ENCODE measurements around the gene TTF2.

The TTF2 gene

DNA sequence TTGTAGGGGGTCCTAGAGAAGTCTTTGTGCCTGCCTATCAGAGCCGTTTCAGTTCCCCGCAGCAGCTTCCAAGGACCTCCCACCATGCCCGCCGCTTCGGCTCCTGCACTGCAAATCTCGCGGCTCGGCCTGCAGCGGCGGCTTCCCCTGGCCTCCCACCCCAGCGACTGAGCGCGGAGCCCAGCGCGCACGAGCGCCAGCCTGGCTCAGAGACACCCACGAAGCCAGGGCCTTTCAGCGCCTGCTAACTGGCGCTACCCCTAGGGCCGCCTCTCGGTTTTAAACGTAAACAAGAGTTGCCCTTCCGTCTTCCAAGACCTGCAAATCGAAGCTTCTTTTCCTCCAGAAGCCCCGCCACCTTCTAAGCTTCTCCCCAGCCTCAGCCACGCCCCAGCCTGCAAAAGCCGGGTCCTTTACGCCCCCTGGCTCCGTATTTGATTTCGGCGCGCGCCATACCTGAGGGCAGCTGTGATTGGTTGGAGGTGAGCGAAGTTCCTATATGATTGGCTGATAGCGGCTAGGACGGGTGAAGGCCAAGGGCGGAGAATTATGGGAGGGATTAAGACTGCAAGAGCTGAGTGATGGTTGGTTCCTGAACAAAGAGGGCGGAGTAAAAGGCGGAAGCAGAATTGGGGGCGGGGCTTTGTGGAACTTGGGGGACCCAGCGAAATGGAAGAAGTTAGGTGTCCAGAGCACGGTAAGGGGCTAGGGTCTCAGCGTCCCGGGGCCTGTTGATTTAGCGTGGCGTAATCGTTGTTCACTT, at the start of gene TTF2:
Gene TTF2, plus strand, starts transcription at position 649 of the 763 bp plus-strand sequence. Its CDS starts 21 bp downstream, at position 670.
- peak; percentile 99 for DNase-seq

DNA sequence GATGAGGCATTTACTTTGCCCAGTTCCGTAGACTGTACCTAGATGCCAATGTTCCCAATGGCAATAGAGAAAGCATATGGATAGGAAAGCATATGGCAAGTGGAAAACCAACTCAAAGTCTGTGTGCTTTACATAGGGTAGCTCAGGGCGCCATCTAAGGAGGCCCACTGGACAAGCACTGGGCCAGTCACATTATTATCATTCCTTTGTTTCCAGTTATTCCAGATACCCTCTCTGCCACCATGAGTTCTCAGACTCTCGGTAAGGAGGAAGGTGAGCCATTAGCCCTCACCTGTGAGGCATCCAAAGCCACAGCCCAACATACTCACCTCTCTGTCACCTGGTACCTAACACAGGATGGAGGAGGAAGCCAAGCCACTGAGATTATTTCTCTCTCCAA, 48.8 kb upstream of the TTF2 start:
- DNase-seq: no peak

DNA sequence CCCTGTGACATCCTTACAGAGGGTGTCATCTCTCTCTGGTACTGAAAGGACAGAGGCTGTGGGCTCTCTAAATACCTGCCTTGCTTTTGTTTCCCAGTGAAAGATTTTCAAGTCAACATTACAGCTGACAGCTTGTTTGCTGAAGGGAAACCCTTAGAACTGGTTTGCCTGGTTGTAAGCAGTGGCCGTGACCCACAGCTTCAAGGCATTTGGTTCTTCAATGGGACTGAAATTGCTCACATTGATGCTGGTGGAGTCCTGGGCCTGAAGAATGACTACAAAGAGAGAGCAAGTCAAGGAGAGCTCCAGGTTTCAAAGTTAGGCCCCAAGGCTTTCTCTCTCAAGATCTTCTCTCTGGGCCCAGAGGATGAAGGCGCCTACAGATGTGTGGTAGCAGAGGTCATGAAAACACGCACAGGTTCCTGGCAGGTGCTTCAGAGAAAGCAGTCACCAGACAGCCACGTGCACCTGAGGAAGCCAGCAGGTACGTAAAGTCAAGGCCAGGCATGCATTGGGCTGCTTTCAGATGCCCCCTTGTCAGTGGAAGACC, 46.7 kb upstream of the TTF2 start:
- DNase-seq: no peak

DNA sequence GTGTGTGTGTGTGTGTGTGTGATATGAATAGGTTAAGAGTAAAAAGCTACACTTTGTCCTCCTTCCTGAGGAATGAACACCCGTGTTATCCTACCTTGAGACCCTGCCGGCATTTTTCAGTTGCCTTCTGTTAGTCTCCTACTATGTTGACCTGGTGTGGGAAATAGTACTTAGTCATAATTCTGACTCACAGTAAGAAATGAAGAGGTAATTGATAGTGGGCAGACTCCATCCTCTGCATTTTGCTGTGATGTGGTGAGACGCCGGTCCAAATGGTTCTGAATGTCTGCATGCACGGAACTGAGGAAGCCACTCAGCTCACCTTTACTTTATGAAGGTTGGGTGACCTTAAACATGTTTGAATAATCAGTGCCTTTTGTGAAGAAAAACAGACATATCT, 45.9 kb upstream of the TTF2 start:
- peak; percentile 16 for DNase-seq

DNA sequence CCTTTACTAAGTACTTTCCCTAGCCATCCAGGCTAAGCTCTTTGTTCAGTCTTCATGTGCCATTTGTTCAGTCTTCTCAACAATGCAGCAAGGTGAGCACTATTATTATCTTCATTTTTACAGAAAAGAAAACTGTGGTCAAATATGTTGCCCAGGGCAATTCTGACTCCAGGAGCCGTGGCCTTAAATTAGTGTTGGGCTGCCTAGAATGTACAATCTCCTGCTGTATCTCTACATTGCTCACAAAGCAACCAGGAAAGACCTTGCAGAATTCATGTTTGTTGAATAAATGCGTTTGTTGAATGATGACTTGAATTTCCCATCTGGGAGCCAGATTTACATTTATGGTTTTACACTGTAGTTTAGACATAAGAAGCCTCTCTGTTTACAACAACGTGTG, 44.4 kb upstream of the TTF2 start:
- no peak for DNase-seq

DNA sequence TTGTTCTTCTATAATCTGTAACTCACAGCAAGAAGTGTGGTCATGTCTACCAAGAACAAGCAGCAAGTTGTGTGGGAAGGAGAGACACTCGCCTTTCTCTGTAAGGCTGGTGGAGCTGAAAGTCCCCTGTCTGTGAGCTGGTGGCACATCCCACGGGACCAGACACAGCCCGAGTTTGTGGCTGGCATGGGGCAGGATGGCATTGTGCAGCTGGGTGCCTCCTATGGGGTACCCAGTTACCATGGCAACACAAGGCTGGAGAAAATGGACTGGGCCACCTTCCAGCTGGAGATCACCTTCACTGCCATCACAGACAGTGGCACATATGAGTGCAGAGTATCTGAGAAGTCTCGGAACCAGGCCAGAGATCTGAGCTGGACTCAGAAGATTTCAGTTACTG, 43.1 kb upstream of the TTF2 start:
- no peak for DNase-seq

DNA sequence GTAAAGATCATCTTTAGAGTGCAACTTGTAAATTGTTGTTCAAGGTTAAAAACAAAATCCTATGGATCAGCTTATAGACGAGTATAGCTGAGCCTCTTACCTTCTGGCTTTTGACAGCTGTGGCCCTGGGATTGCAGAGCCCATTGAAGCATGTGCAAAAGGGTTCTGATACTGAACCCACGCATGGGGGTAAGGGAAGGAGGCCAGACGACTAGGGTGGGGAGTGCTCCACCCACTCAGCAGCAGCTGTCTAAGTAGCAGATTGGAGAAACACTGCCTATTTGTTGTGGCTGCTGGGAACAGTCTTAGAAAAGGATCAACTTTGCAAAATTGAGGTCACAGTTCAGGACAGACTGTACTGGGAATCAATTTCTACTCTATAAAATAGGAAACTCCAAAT, 42.5 kb upstream of the TTF2 start:
- DNase-seq: no peak

DNA sequence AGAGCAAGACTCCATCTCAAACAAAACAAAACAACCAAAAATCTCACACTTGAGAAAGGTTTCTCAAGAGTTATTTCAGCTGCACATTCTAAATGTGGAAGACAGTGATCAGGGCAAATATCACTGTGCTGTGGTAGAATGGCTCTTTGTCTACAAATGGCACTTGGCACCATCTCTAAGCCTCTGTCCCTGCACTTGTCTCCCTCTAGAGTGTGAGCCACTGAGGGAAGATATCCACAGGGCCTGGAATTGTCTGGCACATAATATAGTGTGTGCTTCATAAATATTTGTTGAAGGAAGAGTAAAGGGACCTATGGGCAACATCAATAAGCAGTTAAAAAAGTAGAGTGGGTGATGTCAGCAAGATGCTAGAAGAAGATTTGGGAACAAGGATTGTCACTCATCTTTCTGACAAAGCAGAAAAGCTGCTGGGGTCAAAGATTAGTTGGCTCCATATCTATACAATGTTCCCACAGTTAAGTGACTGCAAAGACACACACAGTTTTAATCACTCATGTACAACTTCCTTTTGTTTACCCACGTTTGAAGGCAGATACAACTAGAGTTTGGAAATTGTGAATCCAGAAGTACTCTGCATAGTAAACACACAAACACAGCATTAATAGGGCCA, 39.5 kb upstream of the TTF2 start:
- no peak for DNase-seq

DNA sequence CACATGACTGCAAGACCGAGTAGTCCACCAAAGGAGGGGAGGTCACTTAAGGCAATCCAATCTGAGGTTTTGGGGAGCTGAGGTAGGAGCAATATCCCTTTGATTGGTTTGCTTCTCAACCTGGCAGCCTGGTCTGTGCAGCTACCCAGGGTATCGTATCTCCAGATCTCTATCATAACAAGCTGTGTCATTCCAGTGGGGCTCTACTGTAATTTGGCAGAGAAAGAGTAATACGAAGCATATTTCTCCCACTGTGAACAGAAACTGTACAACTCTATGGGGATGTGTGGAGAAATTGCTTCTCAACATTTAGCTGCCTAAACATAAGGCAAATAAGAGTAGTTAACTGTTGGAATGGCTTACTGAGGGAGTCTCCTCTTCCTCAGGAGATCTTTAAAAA, 38.0 kb upstream of the TTF2 start:
- no peak for DNase-seq

DNA sequence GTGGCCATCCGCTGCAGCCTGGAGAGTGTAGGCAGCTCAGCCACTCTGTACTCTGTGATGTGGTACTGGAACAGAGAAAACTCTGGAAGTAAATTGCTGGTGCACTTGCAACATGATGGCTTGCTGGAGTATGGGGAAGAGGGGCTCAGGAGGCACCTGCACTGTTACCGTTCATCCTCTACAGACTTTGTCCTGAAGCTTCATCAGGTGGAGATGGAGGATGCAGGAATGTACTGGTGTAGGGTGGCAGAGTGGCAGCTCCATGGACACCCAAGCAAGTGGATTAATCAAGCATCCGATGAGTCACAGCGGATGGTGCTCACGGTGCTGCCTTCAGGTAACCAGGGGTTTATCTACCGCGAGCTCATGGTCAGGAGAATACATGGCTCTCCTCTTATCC, 34.6 kb upstream of the TTF2 start:
- no peak for DNase-seq

DNA sequence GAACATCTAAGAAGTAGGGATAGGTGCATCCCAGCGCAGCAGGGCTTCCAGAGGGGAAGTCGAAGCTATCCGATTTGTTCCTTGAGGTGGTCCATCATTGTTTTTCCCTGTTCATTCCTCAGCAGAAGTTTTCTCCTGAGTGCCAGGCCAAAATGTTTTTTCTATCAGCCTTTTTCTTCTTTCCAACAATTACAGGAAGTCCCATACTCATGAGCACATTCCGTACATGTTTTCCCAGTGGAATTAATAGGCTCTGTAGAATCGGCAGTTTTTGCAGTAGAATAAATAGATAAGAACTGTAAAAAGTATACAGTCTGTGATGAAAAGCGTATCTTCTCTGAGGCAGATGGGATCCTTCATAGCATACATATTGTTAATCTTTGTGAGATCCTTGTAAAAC, 33.8 kb upstream of the TTF2 start:
- peak; percentile 17 for DNase-seq

DNA sequence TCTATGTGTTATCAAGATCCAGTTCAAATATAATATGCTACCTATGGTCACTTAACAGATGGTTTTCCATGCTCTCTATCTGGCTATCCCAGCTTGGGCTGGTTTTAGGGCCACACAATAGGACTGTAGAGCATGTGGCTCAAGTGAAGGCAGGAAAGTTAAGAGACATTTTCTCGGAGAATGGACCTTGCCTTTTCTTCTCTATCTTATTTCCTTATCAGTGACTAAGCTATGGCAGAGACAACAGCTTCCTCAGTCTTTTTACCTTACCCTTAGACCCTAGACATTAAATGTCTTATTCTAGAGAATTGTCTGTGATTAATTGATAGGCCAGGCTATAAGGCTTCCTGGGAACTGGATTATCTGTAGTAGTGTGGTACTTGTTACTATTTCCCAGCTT, 30.4 kb upstream of the TTF2 start:
- no peak for DNase-seq

DNA sequence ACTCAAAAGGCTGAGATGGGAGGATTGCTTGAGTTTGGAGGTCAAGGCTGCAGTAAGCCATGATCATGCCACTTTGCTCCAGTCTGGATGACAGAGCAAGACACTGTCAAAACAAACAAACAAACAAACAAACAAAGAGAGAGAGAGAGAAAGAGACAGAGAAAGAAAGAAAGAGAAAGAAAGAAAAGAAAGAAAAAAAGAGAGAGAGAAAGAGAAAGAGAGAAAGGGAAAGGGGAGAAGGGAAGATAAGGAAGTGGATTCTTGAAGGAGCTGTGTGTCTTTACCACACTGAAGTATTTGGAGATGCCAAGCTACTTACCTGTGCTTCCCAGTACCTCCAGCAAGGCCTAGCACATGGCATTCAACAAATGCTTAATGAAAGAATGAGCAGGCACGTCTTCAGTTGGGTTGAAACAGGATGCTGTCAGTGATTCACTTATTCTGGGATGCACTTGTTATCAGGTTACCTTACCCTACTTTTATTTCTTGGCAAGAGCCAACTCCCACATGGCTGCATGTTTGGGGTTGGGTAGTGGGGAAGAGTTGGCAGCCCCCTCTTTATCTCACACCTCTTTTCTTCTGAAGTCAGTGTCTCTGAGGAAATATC, 29.8 kb upstream of the TTF2 start:
- DNase-seq: no peak

DNA sequence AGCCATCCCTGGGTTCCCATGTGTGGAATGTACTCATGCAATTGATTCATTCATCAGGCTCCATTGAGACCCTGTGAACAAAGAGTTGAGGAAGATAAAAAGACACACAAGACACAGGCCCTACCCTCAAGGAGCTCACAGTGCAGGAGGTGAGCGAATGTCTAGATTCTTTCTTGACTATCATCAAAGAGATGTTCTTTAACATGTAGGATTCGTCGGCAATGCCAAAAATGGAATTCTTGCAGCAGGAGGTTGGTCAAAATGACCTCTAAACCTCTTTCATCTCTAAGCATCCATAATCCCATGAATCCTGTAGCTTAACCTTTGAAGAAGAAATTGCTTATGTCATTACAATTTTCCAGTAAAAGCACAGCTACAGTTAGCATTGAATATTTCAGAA, 27.9 kb upstream of the TTF2 start:
- DNase-seq: no peak

DNA sequence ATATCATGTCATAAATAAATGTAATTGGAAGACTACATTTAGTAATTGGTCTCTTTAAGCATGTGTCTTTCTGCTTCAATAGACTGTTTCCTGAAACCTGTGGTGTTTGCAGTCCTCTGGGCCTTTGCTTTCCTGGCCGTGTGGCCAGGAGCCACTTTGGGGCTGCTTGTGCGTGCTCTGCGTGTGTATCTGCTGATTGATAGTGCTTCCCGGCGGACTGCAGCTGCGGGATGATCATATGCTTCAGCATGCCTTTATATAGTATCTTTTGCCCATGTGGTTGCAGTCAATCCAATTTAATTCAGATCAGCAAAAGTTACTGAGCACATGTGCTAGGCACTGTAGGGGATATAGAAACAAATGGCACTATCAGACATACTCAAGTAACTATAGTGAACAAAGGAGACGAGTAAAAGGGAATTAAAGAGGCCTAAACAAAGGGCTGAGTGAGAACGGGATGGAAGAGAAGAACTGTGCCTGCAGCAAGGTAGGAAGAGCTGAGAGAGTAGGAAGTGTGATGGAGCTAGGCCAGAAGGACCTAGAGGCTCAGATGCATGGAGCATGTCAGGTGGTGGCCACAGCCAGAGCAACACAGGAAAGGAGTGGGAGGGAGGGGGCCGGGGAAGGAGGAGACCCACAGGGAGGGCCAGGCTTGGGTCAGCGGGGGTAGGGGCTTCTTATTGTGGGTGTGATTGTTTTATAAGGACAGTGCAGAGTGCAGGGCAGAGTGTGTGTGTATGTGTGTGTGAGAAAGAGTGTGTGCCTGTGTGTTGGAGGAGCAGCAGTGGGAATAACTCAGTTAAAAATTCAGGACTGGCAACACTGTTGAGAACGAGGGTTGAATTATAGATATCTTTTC, 27.2 kb upstream of the TTF2 start:
- no peak for DNase-seq

DNA sequence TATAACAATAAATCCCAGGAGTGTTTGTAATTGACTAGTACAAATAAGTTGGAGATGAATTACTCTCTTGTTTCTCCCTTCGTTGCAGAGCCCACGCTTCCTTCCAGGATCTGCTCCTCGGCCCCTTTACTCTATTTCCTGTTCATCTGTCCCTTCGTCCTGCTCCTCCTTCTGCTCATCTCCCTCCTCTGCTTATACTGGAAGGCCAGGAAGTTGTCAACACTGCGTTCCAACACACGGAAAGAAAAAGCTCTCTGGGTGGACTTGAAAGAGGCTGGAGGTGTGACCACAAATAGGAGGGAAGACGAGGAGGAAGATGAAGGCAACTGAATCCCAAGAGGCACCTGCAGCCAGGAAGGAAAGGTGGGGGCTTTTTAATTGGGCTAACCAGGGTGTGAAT, 26.4 kb upstream of the TTF2 start:
- no peak for DNase-seq

DNA sequence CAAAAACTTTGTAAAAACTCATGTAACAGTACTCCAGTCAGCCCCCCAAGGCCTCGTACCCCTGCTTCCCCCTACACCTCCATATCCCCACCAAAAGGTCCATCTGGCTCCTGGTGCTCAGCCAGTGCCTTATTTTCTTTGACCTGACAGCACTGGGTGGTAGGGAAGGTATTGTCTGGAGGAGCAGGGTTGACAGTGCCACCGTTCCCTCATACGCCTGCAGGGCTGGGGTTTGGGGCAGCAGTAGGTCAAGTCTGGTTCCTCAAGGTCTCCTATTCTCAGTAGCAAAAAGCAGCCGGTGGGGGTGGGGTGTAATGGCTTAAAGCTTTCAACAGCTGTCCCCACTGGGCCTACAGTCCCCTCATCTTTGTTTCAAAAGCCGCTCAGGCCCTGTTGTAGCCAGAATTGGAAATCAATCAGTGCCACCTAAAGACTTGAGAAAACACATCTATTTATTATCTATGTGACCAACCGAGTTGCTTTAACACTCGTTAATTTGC, 25.3 kb upstream of the TTF2 start:
- DNase-seq: no peak

DNA sequence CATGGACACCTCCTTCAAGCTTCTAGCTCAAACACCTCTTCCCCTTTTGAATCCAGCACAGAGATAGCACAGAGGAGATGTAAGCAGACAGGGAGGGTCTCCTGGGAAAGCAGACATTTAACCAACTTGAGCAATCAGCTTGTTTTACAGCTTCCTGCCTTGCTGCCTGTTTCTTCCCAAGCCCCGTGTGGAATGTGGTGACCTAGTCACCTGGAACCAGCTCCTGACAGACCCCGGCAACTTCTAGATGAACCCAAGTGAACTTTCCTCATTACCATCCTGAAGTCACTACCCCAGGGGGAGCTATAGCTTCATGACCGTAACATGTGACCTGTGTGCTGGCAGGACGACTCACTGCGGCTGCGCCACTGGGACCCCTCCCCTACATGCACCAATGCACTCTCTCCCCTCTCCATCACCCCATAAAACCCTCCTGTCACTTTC, 24.1 kb upstream of the TTF2 start:
- DNase-seq: peak; percentile 11

DNA sequence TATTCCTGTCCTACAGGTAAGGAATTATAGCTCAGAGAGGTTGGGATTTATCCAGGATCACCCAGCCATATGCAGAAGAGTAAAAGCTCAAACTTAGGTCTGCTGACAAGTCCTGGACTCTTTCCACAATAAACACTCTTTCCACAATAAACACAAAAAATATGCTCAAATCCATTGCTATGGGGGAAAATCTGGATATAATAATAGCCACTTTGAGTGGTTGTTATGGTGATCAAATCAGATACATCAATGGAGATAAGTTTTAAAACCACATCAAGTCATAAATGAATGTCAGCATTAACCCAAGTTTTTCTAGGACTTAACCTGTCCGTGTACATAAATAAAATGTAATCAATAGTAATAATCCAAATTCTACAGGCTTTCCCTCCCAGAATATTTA, 22.3 kb upstream of the TTF2 start:
- no peak for DNase-seq

DNA sequence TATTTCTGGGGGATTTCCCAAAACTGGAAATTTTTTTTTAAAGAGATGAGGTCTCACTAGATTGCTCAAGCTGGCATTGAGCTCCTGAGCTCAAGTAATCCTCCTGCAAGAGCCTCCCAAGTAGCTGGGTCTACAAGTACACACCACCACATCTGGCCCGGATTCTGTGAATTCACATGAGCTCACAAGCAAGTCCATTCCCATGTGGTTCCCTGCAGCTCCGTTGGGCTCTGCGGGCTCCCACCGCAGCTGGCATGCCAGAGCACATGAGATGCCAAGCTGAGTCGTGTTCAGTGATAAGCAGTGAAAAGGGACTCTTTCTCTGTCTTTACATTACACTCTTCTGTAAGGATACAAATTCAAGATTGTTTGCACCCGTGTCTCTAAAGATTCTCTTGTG, 21.9 kb upstream of the TTF2 start:
- no peak for DNase-seq

DNA sequence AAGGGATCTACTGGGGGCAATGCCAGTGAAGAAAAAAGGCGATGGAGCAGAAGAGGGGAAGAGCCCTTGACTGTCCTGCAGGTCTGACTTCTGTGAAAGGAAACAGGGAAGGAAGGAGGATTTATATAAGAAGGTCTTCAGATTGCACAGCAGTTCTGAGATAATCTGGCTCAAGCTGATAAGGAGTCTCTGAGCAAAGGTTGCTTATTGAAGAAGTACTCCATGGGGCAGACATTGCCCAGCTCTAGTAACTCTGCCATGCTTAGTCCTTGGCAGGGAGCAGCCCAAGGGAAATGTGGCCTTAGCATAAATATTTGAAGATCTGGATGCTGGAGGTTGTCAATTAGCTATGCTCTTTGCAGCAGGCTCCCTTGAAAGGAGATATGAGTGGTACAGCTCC, 15.9 kb upstream of the TTF2 start:
- no peak for DNase-seq

DNA sequence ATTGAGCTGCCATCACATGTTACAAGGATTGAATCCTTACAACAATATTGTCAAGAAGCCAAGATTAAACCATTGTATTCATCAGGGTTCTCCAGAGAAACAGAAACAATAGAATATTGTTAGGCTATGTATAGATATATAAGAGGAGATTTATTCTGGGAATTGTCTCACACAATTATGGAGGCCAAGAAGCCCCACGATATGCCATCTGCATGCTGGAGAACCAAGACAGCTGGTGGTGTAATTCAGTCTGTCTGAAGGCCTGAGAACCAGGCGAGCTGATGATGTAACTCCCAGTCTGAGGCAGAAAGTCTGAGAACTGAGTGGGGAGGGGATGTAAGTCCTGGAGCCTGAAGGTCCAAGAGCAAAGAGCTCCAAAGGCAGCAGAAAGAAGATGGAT, 14.5 kb upstream of the TTF2 start:
- peak; percentile 16 for DNase-seq

DNA sequence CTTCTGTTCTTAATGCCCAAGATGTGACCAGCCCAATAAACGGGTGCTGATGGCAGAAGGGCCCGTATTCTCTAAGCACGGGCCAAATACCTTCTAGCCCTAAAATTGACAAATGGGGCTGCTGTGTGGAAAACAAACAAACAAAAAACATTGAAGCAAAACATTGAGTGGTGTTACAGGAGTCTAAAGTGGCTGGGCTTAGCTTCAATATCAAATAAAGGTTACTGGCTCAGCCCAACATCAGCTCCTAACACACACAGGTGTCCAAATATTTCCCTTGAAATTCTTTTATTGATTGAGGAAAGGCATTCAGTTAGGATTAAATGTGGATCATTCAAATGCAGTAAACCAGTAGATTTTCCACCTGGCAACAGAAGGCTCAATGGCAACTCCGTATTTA, 13.3 kb upstream of the TTF2 start:
- DNase-seq: no peak
